Measurements from ENCODE around the gene RCAN3.

Gene RCAN3

DNA sequence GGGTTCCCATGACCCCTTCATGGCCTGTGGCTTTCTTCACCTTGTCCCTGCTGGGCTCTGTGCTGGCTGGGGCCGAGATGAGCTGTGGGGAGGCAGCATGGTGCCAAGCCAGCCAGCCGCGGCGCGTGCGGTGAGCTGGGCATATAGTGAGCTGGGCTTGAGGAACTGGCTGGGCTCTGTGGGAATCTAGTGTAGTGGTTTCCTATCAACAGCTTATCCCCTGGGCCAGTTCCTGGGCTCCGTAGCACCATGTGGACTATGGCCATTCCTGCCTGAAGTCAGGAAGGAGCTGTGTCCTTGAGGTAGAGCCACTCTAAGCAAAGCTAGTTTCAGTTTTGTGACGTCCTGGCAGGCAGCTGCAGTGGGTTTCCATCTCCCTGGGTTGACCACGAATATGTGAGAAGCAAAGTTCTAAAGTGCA, 55.1 kb downstream of the RCAN3 start:
- no peak for DNase-seq (ENCODE audit: low read depth)
- no peak overlapping the region for H3K4me3 ChIP-seq (ENCODE audit: low read depth, low read length)
- TF ChIP-seq, protein P1, sequence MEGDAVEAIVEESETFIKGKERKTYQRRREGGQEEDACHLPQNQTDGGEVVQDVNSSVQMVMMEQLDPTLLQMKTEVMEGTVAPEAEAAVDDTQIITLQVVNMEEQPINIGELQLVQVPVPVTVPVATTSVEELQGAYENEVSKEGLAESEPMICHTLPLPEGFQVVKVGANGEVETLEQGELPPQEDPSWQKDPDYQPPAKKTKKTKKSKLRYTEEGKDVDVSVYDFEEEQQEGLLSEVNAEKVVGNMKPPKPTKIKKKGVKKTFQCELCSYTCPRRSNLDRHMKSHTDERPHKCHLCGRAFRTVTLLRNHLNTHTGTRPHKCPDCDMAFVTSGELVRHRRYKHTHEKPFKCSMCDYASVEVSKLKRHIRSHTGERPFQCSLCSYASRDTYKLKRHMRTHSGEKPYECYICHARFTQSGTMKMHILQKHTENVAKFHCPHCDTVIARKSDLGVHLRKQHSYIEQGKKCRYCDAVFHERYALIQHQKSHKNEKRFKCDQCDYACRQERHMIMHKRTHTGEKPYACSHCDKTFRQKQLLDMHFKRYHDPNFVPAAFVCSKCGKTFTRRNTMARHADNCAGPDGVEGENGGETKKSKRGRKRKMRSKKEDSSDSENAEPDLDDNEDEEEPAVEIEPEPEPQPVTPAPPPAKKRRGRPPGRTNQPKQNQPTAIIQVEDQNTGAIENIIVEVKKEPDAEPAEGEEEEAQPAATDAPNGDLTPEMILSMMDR (IDR thresholded peaks at IDR 0.05; ENCODE audit: low read depth, low read length, missing control alignments): no peak

DNA sequence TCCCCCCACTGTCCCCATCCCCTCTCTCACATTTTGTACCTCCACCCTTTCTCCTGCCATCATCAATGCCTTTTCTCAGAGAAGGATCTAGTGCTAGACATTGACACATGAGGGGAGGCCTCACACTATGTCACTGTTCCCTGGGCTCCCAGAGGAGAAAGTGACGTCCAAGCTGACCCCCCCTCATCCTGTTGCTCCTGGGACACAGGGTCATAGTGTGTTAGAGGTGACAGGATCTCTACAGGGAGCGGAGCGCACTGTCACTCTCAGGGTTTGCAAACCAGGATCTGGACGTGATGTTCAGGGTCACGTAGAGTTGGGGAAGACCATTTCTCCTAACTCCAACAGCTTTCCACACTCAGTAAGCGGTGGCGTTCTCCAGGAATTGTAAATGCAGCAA, 55.8 kb downstream of the RCAN3 start:
- H3K4me3 ChIP-seq (ENCODE audit: low read depth, low read length): no peak overlapping the region
- DNase-seq (ENCODE audit: low read depth): no peak
- TF ChIP-seq, protein P1 (IDR thresholded peaks at IDR 0.05; ENCODE audit: low read depth, low read length, missing control alignments): no peak

DNA sequence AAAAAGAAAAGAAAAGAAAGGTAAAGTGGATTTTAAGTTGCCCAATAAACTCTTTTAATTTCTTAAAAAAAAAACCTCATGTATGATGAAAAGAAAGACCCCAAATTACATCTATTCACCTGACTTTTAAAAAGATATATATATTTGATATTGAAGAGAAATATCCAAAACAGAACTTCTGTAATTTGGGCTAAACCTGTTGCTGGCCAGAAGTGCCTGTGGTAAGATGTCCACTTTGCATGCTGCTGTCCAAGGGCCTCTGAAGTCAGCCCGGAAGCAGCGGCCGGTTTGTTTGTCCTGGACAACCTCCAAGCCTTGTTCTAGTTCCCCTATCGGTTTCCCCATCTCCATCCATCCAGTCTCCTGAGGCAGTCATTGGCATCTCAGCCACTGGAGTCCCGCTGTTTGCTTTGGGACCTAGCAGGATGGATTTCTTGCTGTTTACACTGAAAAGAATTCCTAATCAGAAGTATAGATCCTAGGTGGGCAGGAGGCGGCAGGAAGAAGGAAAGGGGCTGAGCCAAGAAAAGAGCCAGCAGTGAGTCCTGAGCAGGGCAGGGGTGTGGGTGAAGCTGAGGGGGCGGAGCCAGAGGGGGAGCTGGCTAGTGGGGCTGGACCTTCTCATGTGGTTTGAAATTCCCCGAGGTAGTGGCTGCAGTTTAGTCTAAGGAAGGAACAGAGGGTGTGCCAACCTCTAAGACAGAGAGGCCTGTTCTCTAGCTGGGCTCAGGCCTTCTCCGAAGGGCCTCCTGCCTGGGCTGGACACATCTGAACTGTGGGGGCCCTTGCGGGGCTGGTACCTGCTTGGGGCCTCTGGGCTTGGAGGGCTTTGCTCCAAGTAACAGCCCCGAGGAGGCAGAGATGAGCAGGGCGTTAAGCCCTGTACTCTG, 56.5 kb downstream of the RCAN3 start:
- H3K4me3 ChIP-seq (ENCODE audit: low read depth, low read length): no peak overlapping the region
- TF ChIP-seq, protein P1 (IDR thresholded peaks at IDR 0.05; ENCODE audit: low read depth, low read length, missing control alignments): no peak
- DNase-seq (ENCODE audit: low read depth): no peak

DNA sequence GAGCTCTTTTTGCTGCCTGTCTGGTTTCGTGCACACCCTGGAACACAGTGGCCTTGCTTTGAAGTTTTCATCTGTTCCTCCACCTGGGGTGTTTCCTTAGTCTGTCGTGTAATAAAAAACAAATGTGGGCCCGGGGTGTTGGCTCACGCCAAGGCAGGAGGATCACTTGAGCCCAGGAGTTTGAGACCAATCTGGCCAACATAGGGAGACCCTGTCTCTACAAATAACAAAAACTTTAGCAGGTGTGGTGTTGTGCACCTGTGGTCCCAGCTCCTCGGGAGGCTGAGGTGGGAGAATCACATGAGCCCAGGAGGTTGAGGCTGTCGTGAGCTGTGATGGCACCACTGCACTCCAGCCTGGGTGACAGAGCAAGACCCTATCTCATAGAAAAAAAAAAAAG, 57.7 kb downstream of the RCAN3 start:
- TF ChIP-seq, protein P1 (IDR thresholded peaks at IDR 0.05; ENCODE audit: low read depth, low read length, missing control alignments): no peak
- DNase-seq (ENCODE audit: low read depth): no peak
- H3K4me3 ChIP-seq (ENCODE audit: low read depth, low read length): no peak overlapping the region

DNA sequence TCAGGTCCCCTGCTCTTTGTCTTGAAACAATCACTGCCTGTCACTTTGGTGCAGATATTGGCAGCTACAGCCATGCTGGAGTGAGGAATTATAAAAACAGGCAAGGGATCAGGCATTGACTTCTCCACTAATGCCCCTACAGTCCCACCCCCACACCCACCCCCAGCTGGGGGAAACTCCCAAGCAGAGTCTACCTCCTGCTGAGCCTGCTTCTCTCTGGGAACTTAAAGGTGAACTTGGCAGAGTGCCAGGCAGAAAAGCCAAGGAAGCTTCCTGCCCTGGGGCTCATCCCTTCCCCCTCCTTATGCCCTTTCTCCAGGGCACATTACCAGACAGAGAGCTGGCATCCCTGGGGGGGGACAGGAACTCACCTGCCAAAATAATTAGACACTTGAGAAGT, 60.0 kb downstream of the RCAN3 start:
- TF ChIP-seq, protein P1 (IDR thresholded peaks at IDR 0.05; ENCODE audit: low read depth, low read length, missing control alignments): no peak
- no peak overlapping the region for H3K4me3 ChIP-seq (ENCODE audit: low read depth, low read length)
- DNase-seq (ENCODE audit: low read depth): no peak

DNA sequence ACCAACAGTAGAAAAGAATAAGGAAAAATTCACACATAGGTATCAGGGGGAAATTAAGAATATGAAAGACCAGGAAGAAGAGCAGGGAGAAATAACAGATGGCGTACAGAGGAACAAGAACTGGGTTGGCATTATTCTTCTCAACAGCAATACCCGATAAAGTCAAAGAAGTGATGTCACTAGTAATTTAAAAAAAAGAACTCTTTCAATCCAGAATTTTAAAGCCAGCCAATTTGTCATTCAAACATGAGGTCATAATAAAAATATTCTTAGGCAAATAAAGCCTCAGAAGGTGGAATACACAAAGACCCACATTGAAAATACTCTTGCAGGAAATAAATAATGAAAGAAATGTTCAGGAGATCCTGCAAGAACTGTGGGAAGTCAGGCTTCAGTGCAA, 62.1 kb downstream of the RCAN3 start:
- no peak overlapping the region for H3K4me3 ChIP-seq (ENCODE audit: low read depth, low read length)
- no peak for DNase-seq (ENCODE audit: low read depth)
- TF ChIP-seq, protein P1 (IDR thresholded peaks at IDR 0.05; ENCODE audit: low read depth, low read length, missing control alignments): no peak

All from GM12864 (cell line).